Fibroblast of lung (primary cell): Measurements from ENCODE around the gene UQCRFS1. TPM values are rescaled to one million over a fixed set of nuclear protein-coding genes. Genes with fewer than 3 reads are reported as not detected.
"Not testable (repeated sequence)": the region's sequence is repeated elsewhere in the genome, so short reads cannot be mapped to it uniquely, and the experiment has no call there.

Experiments used
- DNase-seq, 2 donors: peaks; one replicate each; pipeline versions ENCODE4 v3.0.0 to v3.0.0-alpha.2; 2010; ENCODE audit warnings: low read depth in 2 of 2
- H2AFZ ChIP-seq: 2 replicates; pipeline ENCODE4 v1.5.1; 2012; ENCODE audit warnings: low read length, control low read depth, inconsistent platforms
- H3K27ac ChIP-seq: 2 replicates; pipeline ENCODE4 v1.5.1; 2011; ENCODE audit warnings: low read length, control low read depth; ENCODE audit not compliant: insufficient read depth
- H3K27me3 ChIP-seq: 2 replicates; pipeline ENCODE4 v1.5.1; 2011; ENCODE audit warnings: mild to moderate bottlenecking, low read length; ENCODE audit not compliant: control insufficient read depth, insufficient read depth
- H3K36me3 ChIP-seq: 2 replicates; pipeline ENCODE4 v1.5.1; 2011; ENCODE audit warnings: low read length; ENCODE audit not compliant: control insufficient read depth, insufficient read depth
- H3K4me1 ChIP-seq: 2 replicates; pipeline ENCODE4 v1.5.1; 2011; ENCODE audit warnings: low read length; ENCODE audit not compliant: control insufficient read depth, insufficient read depth; ENCODE audit errors: extremely low read depth
- H3K4me2 ChIP-seq: 2 replicates; pipeline ENCODE4 v1.5.1; 2011; ENCODE audit warnings: low read length, control low read depth; ENCODE audit not compliant: insufficient read depth; ENCODE audit errors: extremely low read depth
- H3K4me3 ChIP-seq, 4 experiments: fragments of 200-600 bp in 1 of 4; sonication (generic) in 1 of 4; replicated peaks in 1 of 4; 2 replicates each; pipeline ENCODE4 v1.5.1; 2011 to 2016; ENCODE audit warnings: low read length in 4 of 4, low read depth in 3 of 4, mild to moderate bottlenecking in 3 of 4, control low read depth in 2 of 4, inconsistent platforms in 1 of 4, mixed read lengths in 1 of 4; ENCODE audit not compliant: insufficient read depth in 1 of 4; ENCODE audit errors: control extremely low read depth in 1 of 4
- H3K79me2 ChIP-seq: 2 replicates; pipeline ENCODE4 v1.5.1; 2012; ENCODE audit warnings: mild to moderate bottlenecking, low read length, inconsistent platforms; ENCODE audit not compliant: control insufficient read depth, insufficient read depth
- H3K9ac ChIP-seq: 2 replicates; pipeline ENCODE4 v1.5.1; 2011; ENCODE audit warnings: mild to moderate bottlenecking, low read length, control low read depth; ENCODE audit not compliant: insufficient read depth
- H3K9me3 ChIP-seq: 2 replicates; pipeline ENCODE4 v1.5.1; 2012; ENCODE audit warnings: low read depth, low read length; ENCODE audit not compliant: control insufficient read depth, insufficient read depth
- H4K20me1 ChIP-seq: 2 replicates; pipeline ENCODE4 v1.5.1; 2011; ENCODE audit warnings: low read length; ENCODE audit not compliant: control insufficient read depth, insufficient read depth; ENCODE audit errors: extremely low read depth
- CTCF ChIP-seq, 2 donors: IDR thresholded peaks in 1 of 2; conservative IDR thresholded peaks in 1 of 2; 1 replicate in 1 of 2; 2 replicates in 1 of 2; pipeline ENCODE4 v1.5.1; 2011 to 2012; ENCODE audit warnings: low read length in 2 of 2, control low read depth in 1 of 2, inconsistent platforms in 1 of 2, low read depth in 1 of 2, mild to moderate bottlenecking in 1 of 2
- EZH2 ChIP-seq: IDR thresholded peaks from 2 replicates; pipeline ENCODE4 v1.5.1; 2012; ENCODE audit warnings: low read length, control low read depth, mild to moderate bottlenecking; ENCODE audit errors: missing control alignments
- polyA plus RNA-seq, 2 donors: library from polyadenylated mRNA; depleted of rRNA in 1 of 2; stranded (reverse) in 1 of 2; unstranded in 1 of 2; fragments of >200 nt; gene quantifications; 2 replicates each; pipeline ENCODE4 v1.2.1, GENCODE V29; 2011 to 2012; ENCODE audit warnings: missing spikeins in 1 of 2
- total RNA-seq: library from RNA; depleted of rRNA; stranded (reverse); fragments of >200 nt; gene quantifications from 2 replicates; pipeline ENCODE4 v1.2.1, GENCODE V29; 2014

UQCRFS1 gene
- total and polyA plus RNA-seq, 2 donors (not counting 1 experiment from before 2014, with no cell fraction given) = 34.0 to 42.7 TPM

GRCh38 chr19:29233591-29233990 is 20.6 kb upstream of the UQCRFS1 start:
- TF ChIP-seq CTCF (conservative IDR thresholded peaks at IDR 0.05 in 1 of 2, IDR thresholded peaks at IDR 0.05 in 1 of 2; ENCODE audit: low read depth in 1 of 2, low read length in 2 of 2) = no peak
- no peak for TF ChIP-seq EZH2
- Histone ChIP-seq H3K4me1 (no peaks in the 10 kb centered on the region), H4K20me1 (no peaks in the 10 kb centered on the region), H3K9ac (no peak overlapping the region), H3K27me3 (no peaks in the 10 kb centered on the region), H3K36me3 (no peaks in the 10 kb centered on the region), H3K79me2 (no peaks in the 10 kb centered on the region), H3K4me3 (no peak overlapping the region), H2AFZ (no peak overlapping the region), H3K27ac (no peak overlapping the region), H3K4me2 (no peak overlapping the region), H3K9me3 (no peaks in the 10 kb centered on the region)
- DNase-seq = no peak

- Histone ChIP-seq H4K20me1 (no peaks in the 10 kb centered on the region), H3K4me1 (no peaks in the 10 kb centered on the region), H3K4me2 (no peak overlapping the region), H3K27me3 (no peaks in the 10 kb centered on the region), H3K9me3 (no peaks in the 10 kb centered on the region), H3K36me3 (no peaks in the 10 kb centered on the region), H2AFZ (no peak overlapping the region), H3K4me3 (no peak overlapping the region), H3K79me2 (no peaks in the 10 kb centered on the region), H3K9ac (no peak overlapping the region), H3K27ac (no peak overlapping the region)
- DNase-seq = no peak
- TF ChIP-seq EZH2 (no peak), CTCF (conservative IDR thresholded peaks at IDR 0.05 in 1 of 2, IDR thresholded peaks at IDR 0.05 in 1 of 2; ENCODE audit: low read depth in 1 of 2, low read length in 2 of 2) (no peak)
Measured at GRCh38 chr19:29232315-29232852, 19.4 kb upstream of the UQCRFS1 start.

- H3K79me2 ChIP-seq, H2AFZ ChIP-seq, H4K20me1 ChIP-seq, H3K36me3 ChIP-seq, H3K27me3 ChIP-seq, H3K4me1 ChIP-seq, H3K9me3 ChIP-seq, H3K4me2 ChIP-seq, DNase-seq, H3K4me3 ChIP-seq, H3K27ac ChIP-seq, H3K9ac ChIP-seq: not testable (repeated sequence)
Measured at GRCh38 chr19:29231306-29231705, 18.4 kb upstream of the UQCRFS1 start.
